NCI-H1417 treated with DMSO at 0.1 percent for 48 hours (cell line): ENCODE measurements around the gene PFDN5.
"Not testable (repeated sequence)": the region's sequence is repeated elsewhere in the genome, so short reads cannot be mapped to it uniquely, and the experiment has no call there.

Source experiments
- DNase-seq: peaks from one replicate; lab custom pipeline; 2025; lab: John Stamatoyannopoulos, UW

Gene PFDN5

GRCh38 chr12:53286448-53286847 lies 8.9 kb upstream of the PFDN5 start:
- no peak for DNase-seq

GRCh38 chr12:53287741-53288216 lies 7.6 kb upstream of the PFDN5 start:
- no peak for DNase-seq

GRCh38 chr12:53288322-53288721 lies 7.0 kb upstream of the PFDN5 start:
- no peak for DNase-seq

GRCh38 chr12:53289891-53290290 lies 5.5 kb upstream of the PFDN5 start:
- DNase-seq = no peak

- no peak for DNase-seq
Measured at GRCh38 chr12:53290661-53291060, 4.7 kb upstream of the PFDN5 start.

GRCh38 chr12:53292426-53292825 lies 2.9 kb upstream of the PFDN5 start:
- DNase-seq = no peak

GRCh38 chr12:53295891-53296219 lies 513 bp downstream of the PFDN5 start:
- DNase-seq = no peak

- DNase-seq = not testable (repeated sequence)
Measured at GRCh38 chr12:53297106-53297505, 1.8 kb downstream of the PFDN5 start.

GRCh38 chr12:53298164-53298563 lies 2.8 kb downstream of the PFDN5 start:
- no peak for DNase-seq

GRCh38 chr12:53299101-53299453 lies 3.7 kb downstream of the PFDN5 start:
- DNase-seq = no peak

- DNase-seq = peak; percentile 23
Measured at GRCh38 chr12:53299454-53300180, 4.3 kb downstream of the PFDN5 start, which contains the start of gene MYG1. TSS of gene MYG1 (plus strand) at chr12:53299695. CDS start at chr12:53299738, 43 bp downstream.

GRCh38 chr12:53300187-53300586 lies 4.8 kb downstream of the PFDN5 start:
- DNase-seq = no peak

- DNase-seq = no peak
Measured at GRCh38 chr12:53302903-53303302, 7.6 kb downstream of the PFDN5 start.

GRCh38 chr12:53306826-53307225 lies 11.5 kb downstream of the PFDN5 start:
- DNase-seq = no peak

GRCh38 chr12:53308276-53308675 lies 12.9 kb downstream of the PFDN5 start:
- DNase-seq = no peak

- DNase-seq = no peak
Measured at GRCh38 chr12:53313996-53314395, 18.7 kb downstream of the PFDN5 start.

GRCh38 chr12:53320352-53321195 lies 25.2 kb downstream of the PFDN5 start:
- DNase-seq = no peak

- no peak for DNase-seq
Measured at GRCh38 chr12:53324113-53324778, 28.9 kb downstream of the PFDN5 start.

GRCh38 chr12:53324779-53325510 lies 29.6 kb downstream of the PFDN5 start:
- peak; percentile 59 for DNase-seq

GRCh38 chr12:53325511-53326061 lies 30.2 kb downstream of the PFDN5 start:
- DNase-seq = no peak

GRCh38 chr12:53326460-53327185 lies 31.3 kb downstream of the PFDN5 start:
- DNase-seq = no peak
